Renal pelvis (tissue), 4 donors: ENCODE measurements around the gene RAB11A. TPM values are rescaled to one million over a fixed set of nuclear protein-coding genes. Genes with fewer than 3 reads are reported as not detected.
"Not testable (repeated sequence)": the region's sequence is repeated elsewhere in the genome, so short reads cannot be mapped to it uniquely, and the experiment has no call there.

Experiments used
- DNase-seq: peaks from one replicate; pipeline ENCODE4 v3.0.0-alpha.2; 2013
- polyA plus RNA-seq, 3 donors: library from polyadenylated mRNA; unstranded; fragments of 120-200 nt; gene quantifications; one replicate each; pipeline ENCODE4 v1.2.1, GENCODE V29; 2013; ENCODE audit not compliant: insufficient read length in 3 of 3

The RAB11A gene
- polyA plus RNA-seq, 3 donors, result 226 to 285 (median 254) TPM

- no peak for DNase-seq
Measured at GRCh38 chr15:65837301-65838294, 31.7 kb upstream of the RAB11A start.

GRCh38 chr15:65839354-65839901, 29.9 kb upstream of the RAB11A start:
- no peak for DNase-seq

- DNase-seq, result no peak
Measured at GRCh38 chr15:65839985-65840384, 29.3 kb upstream of the RAB11A start.

- DNase-seq, result no peak
Measured at GRCh38 chr15:65841121-65841930, 28.0 kb upstream of the RAB11A start.

GRCh38 chr15:65845826-65846519, 23.3 kb upstream of the RAB11A start:
- no peak for DNase-seq

GRCh38 chr15:65847989-65848388, 21.3 kb upstream of the RAB11A start:
- no peak for DNase-seq

GRCh38 chr15:65851981-65852380, 17.3 kb upstream of the RAB11A start:
- no peak for DNase-seq

- no peak for DNase-seq
Measured at GRCh38 chr15:65856821-65857455, 12.4 kb upstream of the RAB11A start.

- no peak for DNase-seq
Measured at GRCh38 chr15:65857718-65858402, 11.4 kb upstream of the RAB11A start.

GRCh38 chr15:65862682-65863081, 6.6 kb upstream of the RAB11A start:
- no peak for DNase-seq

GRCh38 chr15:65863106-65863505, 6.2 kb upstream of the RAB11A start:
- DNase-seq, result no peak

- DNase-seq, result no peak
Measured at GRCh38 chr15:65867244-65867643, 2.0 kb upstream of the RAB11A start.

GRCh38 chr15:65867933-65868332, 1.4 kb upstream of the RAB11A start:
- not testable (repeated sequence) for DNase-seq

GRCh38 chr15:65868546-65869125, 655 bp upstream of the RAB11A start:
- DNase-seq, result no peak

- peak; percentile 41 for DNase-seq
Measured at GRCh38 chr15:65869954-65870871, 922 bp downstream of the RAB11A start.

GRCh38 chr15:65870889-65871533, 1.7 kb downstream of the RAB11A start:
- no peak for DNase-seq

GRCh38 chr15:65871886-65872285, 2.6 kb downstream of the RAB11A start:
- DNase-seq, result not testable (repeated sequence)

GRCh38 chr15:65872596-65872995, 3.3 kb downstream of the RAB11A start:
- DNase-seq, result peak; percentile 26

GRCh38 chr15:65873256-65873655, 4.0 kb downstream of the RAB11A start:
- DNase-seq, result no peak
